Astrocyte (in vitro differentiated cells and primary cell): Measurements from ENCODE around the gene C14orf93. TPM values are rescaled to one million over a fixed set of nuclear protein-coding genes. Genes with fewer than 3 reads are reported as not detected.

ENCODE experiments used
- DNase-seq: peaks from one replicate; pipeline ENCODE4 v3.0.0-alpha.2; 2010; ENCODE audit warnings: low read depth
- FAIRE-seq: peaks from 2 replicates; lab custom pipeline; 2011; peaks lifted over from hg19 to GRCh38; lab: Jason Lieb, UNC
- H2AFZ ChIP-seq: 2 replicates; pipeline ENCODE4 v1.6.0; 2012; ENCODE audit warnings: low read depth, low read length, inconsistent platforms
- H3K27ac ChIP-seq: 2 replicates; pipeline ENCODE4 v1.5.1; 2011; ENCODE audit warnings: low read depth, low read length, inconsistent platforms
- H3K27me3 ChIP-seq: 2 replicates; pipeline ENCODE4 v1.6.0; 2011; ENCODE audit warnings: low read length, inconsistent platforms; ENCODE audit not compliant: insufficient read depth
- H3K36me3 ChIP-seq: 2 replicates; pipeline ENCODE4 v1.5.1; 2011; ENCODE audit warnings: low read length, inconsistent platforms; ENCODE audit not compliant: insufficient read depth
- H3K4me1 ChIP-seq: 2 replicates; pipeline ENCODE4 v1.5.1; 2011; ENCODE audit warnings: low read length, inconsistent platforms; ENCODE audit not compliant: insufficient read depth
- H3K4me2 ChIP-seq: 2 replicates; pipeline ENCODE4 v1.6.0; 2012; ENCODE audit warnings: low read length, inconsistent platforms
- H3K4me3 ChIP-seq: 2 replicates; pipeline ENCODE4 v1.5.1; 2011; ENCODE audit warnings: low read depth, mild to moderate bottlenecking, low read length, inconsistent platforms; ENCODE audit not compliant: insufficient read depth
- H3K79me2 ChIP-seq: 2 replicates; pipeline ENCODE4 v1.6.0; 2012; ENCODE audit warnings: mild to moderate bottlenecking, low read length, inconsistent platforms; ENCODE audit not compliant: insufficient read depth
- H3K9ac ChIP-seq: 2 replicates; pipeline ENCODE4 v1.6.0; 2012; ENCODE audit warnings: mild to moderate bottlenecking, low read length, inconsistent platforms
- H3K9me3 ChIP-seq: 2 replicates; pipeline ENCODE4 v1.5.1; 2012; ENCODE audit warnings: low read depth, mild to moderate bottlenecking, low read length, inconsistent platforms; ENCODE audit not compliant: insufficient read depth
- H4K20me1 ChIP-seq: 2 replicates; pipeline ENCODE4 v1.6.0; 2012; ENCODE audit warnings: low read length, inconsistent platforms; ENCODE audit not compliant: insufficient read depth
- H3K27ac Mint-ChIP-seq: one replicate; pipeline ENCODE4 v1.8.0; 2021; ENCODE audit warnings: mild to moderate bottlenecking, mixed read lengths; ENCODE audit not compliant: unreplicated experiment
- H3K27me3 Mint-ChIP-seq: one replicate; pipeline ENCODE4 v1.8.0; 2021; ENCODE audit warnings: low read depth, mixed read lengths; ENCODE audit not compliant: unreplicated experiment
- H3K36me3 Mint-ChIP-seq: one replicate; pipeline ENCODE4 v1.8.0; 2021; ENCODE audit warnings: low read depth, mixed read lengths; ENCODE audit not compliant: unreplicated experiment
- H3K4me1 Mint-ChIP-seq: one replicate; pipeline ENCODE4 v1.8.0; 2021; ENCODE audit warnings: low read depth, mixed read lengths; ENCODE audit not compliant: unreplicated experiment
- H3K4me3 Mint-ChIP-seq: one replicate; pipeline ENCODE4 v1.8.0; 2021; ENCODE audit warnings: mild to moderate bottlenecking, moderate library complexity, mixed read lengths; ENCODE audit not compliant: unreplicated experiment
- H3K9me3 Mint-ChIP-seq: one replicate; pipeline ENCODE4 v1.8.0; 2021; ENCODE audit warnings: mild to moderate bottlenecking, mixed read lengths; ENCODE audit not compliant: unreplicated experiment
- CTCF ChIP-seq: IDR thresholded peaks from 2 replicates; pipeline ENCODE4 v1.5.1; 2011; ENCODE audit warnings: low read depth, mild to moderate bottlenecking, inconsistent platforms, low read length, moderate library complexity; ENCODE audit not compliant: insufficient read depth
- EZH2 ChIP-seq: IDR thresholded peaks from 2 replicates; pipeline ENCODE4 v1.6.1; 2012; ENCODE audit warnings: mild to moderate bottlenecking, low read length, inconsistent platforms; ENCODE audit not compliant: insufficient read depth
- total RNA-seq: library from RNA; stranded (reverse); gene quantifications from 2 replicates; pipeline ENCODE4 v1.2.1, GENCODE V29; 2021

C14orf93 gene
- total RNA-seq, 1 donor from 2014 or later, result 3.6 TPM

GRCh38 chr14:23034498-23035302 is 24.8 kb upstream of the C14orf93 start, which contains the start of gene PSMB5:
Gene PSMB5 (minus strand): TSS chr14:23034900. CDS start chr14:23034881, 19 bp downstream.
- Mint-ChIP-seq H3K36me3 (peaks cover 17% of the 10 kb centered on the region), H3K27ac (peak within 1 kb of the TSS; percentile 98), H3K27me3 (no peaks in the 10 kb centered on the region), H3K4me3 (peak within 1 kb of the TSS; percentile 94), H3K9me3 (no peaks in the 10 kb centered on the region), H3K4me1 (peaks cover 15% of the 10 kb centered on the region)
- peak; percentile 41 for FAIRE-seq
- Histone ChIP-seq H3K27ac (peak within 1 kb of the TSS; percentile 98), H3K9ac (peak within 1 kb of the TSS; percentile 98), H4K20me1 (peaks cover 11% of the 10 kb centered on the region), H2AFZ (peak within 1 kb of the TSS; percentile 97), H3K4me1 (peaks cover 8% of the 10 kb centered on the region), H3K4me2 (peak within 1 kb of the TSS; percentile 94), H3K27me3 (no peaks in the 10 kb centered on the region), H3K4me3 (peak within 1 kb of the TSS; percentile 99), H3K9me3 (no peaks in the 10 kb centered on the region), H3K36me3 (peaks cover 16% of the 10 kb centered on the region), H3K79me2 (peaks cover 40% of the 10 kb centered on the region)
- peak; percentile 94 for DNase-seq
- TF ChIP-seq CTCF, result no peak
- TF ChIP-seq EZH2, result no peak

GRCh38 chr14:23033801-23034497 is 24.0 kb upstream of the C14orf93 start:
- no peak for TF ChIP-seq CTCF
- TF ChIP-seq EZH2, result no peak
- Mint-ChIP-seq H3K4me3 (peak overlapping the region; percentile 94), H3K9me3 (peaks cover 2% of the 10 kb centered on the region), H3K27me3 (no peaks in the 10 kb centered on the region), H3K4me1 (peaks cover 18% of the 10 kb centered on the region), H3K27ac (peak overlapping the region; percentile 98), H3K36me3 (peaks cover 21% of the 10 kb centered on the region)
- peak overlapping the region; percentile 98 for H3K27ac ChIP-seq
- DNase-seq (no peak), FAIRE-seq (no peak)
- peaks cover 8% of the 10 kb centered on the region for H3K4me1 ChIP-seq
- peak overlapping the region; percentile 94 for H3K4me2 ChIP-seq
- H4K20me1 ChIP-seq, result peaks cover 17% of the 10 kb centered on the region
- peak overlapping the region; percentile 99 for H3K4me3 ChIP-seq
- H3K27me3 ChIP-seq, result no peaks in the 10 kb centered on the region
- peaks cover 46% of the 10 kb centered on the region for H3K79me2 ChIP-seq
- peaks cover 21% of the 10 kb centered on the region for H3K36me3 ChIP-seq
- peak overlapping the region; percentile 97 for H2AFZ ChIP-seq
- H3K9ac ChIP-seq, result peak overlapping the region; percentile 98
- H3K9me3 ChIP-seq, result no peaks in the 10 kb centered on the region
